ENCODE data around the gene NFAT5. TPM values are rescaled to one million over a fixed set of nuclear protein-coding genes. Genes with fewer than 3 reads are reported as not detected.

NFAT5 gene
- total and polyA plus RNA-seq, 4 donors = 5.2 to 111 (median 22.5) TPM

DNA sequence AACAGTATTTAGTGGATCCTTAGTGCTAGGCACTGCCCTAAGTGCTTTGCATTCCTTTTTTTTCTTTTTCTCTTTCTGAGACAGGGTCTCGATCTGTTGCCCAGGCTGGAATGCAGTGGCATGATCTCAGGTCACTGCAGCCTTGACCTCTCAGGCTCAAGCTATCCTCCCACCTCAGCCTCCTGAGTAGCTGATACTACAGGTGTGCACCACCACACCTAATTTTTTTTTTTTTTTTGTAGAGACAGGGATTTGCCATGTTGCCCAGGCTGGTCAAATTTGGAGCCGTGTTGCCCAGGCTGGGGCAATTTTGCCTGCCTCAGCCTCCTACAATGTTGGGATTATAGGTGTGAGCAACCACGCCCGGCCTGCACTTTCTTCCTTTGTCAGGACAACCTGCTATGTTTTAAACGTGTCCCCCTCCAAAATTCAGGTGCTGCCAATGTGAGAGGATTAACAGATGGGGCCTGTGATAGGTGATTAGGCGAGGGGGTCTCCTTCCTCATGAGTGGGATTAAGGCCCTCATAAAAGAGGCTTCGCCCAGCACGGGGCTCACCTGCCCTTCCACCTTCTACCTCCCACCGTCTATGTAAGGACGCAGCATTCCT, 155.2 kb downstream of the NFAT5 start:
- Histone ChIP-seq H3K4me1 (ENCODE audit: control insufficient read depth in 5 of 5, insufficient read depth in 5 of 5, low read length in 5 of 5) (peaks cover 0 to 5% (median 0%) of the 10 kb centered on the region in 5 donors), H3K36me3 (ENCODE audit: control insufficient read depth in 4 of 4, insufficient read depth in 4 of 4, low read length in 4 of 4) (peaks cover 0 to 13% (median 0%) of the 10 kb centered on the region in 4 donors), H3K9me3 (ENCODE audit: control insufficient read depth in 4 of 4, insufficient read depth in 3 of 4, low read length in 3 of 4) (no peaks in the 10 kb centered on the region), H3K27me3 (ENCODE audit: control insufficient read depth in 3 of 3, insufficient read depth in 3 of 3, low read length in 2 of 3) (no peaks in the 10 kb centered on the region), H3K9ac (ENCODE audit: insufficient read depth in 1 of 2, low read length in 2 of 2) (no peak overlapping the region), H3K4me3 (no peak overlapping the region), H3K27ac (ENCODE audit: low read depth in 1 of 2, low read length in 1 of 2) (no peak overlapping the region)
- 96 to 97% methylated on average over 10 of the region's 10 CpGs for WGBS, 2 donors
- DNase-seq (no peak), ATAC-seq (ENCODE audit: insufficient read depth, low FRiP score) (no peak)
- TF ChIP-seq CTCF (IDR thresholded peaks at IDR 0.05; ENCODE audit: control extremely low read depth, extremely low read depth) = no peak

DNA sequence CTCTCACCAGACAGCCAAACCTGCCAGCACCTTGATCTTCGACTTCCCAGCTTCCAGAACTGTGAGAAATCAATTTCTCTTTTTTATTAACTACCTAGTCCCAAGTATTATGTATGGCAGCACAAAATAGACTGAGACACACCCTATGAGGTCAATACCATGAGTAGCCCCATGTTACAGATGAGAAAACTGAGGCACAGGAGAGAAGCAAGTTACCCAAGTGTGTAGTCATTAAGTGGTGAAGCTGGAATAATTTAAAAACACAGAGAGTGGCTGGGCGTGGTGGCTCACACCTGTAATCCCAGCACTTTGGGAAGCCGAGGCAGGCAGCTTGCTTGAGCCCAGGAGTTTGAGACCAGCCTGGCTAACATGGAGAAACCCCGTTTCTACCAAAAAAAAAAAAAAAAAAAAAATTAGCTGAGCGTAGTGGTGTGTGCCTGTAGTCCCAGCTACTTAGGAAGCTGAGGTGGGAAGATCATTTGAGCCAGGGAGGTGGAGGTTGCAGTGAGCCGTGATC, 155.7 kb downstream of the NFAT5 start:
- TF ChIP-seq CTCF (IDR thresholded peaks at IDR 0.05; ENCODE audit: control extremely low read depth, extremely low read depth) = no peak
- DNase-seq (no peak), ATAC-seq (ENCODE audit: insufficient read depth, low FRiP score) (no peak)
- Histone ChIP-seq H3K27ac (ENCODE audit: low read depth in 1 of 2, low read length in 1 of 2) (no peak overlapping the region), H3K9me3 (ENCODE audit: control insufficient read depth in 4 of 4, insufficient read depth in 3 of 4, low read length in 3 of 4) (no peaks in the 10 kb centered on the region), H3K9ac (ENCODE audit: insufficient read depth in 1 of 2, low read length in 2 of 2) (no peak overlapping the region), H3K27me3 (ENCODE audit: control insufficient read depth in 3 of 3, insufficient read depth in 3 of 3, low read length in 2 of 3) (no peaks in the 10 kb centered on the region), H3K36me3 (ENCODE audit: control insufficient read depth in 4 of 4, insufficient read depth in 4 of 4, low read length in 4 of 4) (peaks cover 0 to 13% (median 0%) of the 10 kb centered on the region in 4 donors), H3K4me3 (no peak overlapping the region), H3K4me1 (ENCODE audit: control insufficient read depth in 5 of 5, insufficient read depth in 5 of 5, low read length in 5 of 5) (peaks cover 0 to 5% (median 0%) of the 10 kb centered on the region in 5 donors)
- 94 to 98% methylated on average over 6 of the region's 6 CpGs for WGBS, 2 donors

DNA sequence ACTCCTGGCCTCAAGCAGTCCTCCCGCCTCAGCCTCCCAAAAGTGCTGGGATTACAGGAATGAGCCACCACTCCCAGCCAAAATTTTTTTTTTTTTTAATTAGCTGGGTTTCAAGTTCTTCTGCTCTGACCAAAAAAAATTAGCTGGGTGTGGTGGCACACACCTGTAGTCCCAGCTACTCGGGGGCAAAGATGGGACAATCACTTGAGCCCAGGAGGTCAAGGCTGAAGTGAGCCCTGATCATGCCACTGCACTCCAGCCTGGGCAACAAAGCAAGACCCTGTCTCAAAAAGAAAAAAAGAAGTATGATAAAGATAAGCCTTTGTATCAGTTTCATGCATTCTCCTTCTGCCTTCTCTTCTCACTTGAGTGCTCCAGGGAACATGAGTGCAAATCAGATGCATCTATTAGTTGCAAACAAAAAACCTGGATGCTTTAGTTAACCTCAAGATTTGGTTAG, 158.7 kb downstream of the NFAT5 start:
- Histone ChIP-seq H3K9me3 (ENCODE audit: control insufficient read depth in 4 of 4, insufficient read depth in 3 of 4, low read length in 3 of 4) (no peaks in the 10 kb centered on the region), H3K4me3 (no peak overlapping the region), H3K4me1 (ENCODE audit: control insufficient read depth in 5 of 5, insufficient read depth in 5 of 5, low read length in 5 of 5) (peaks cover 0 to 6% (median 3%) of the 10 kb centered on the region in 5 donors), H3K36me3 (ENCODE audit: control insufficient read depth in 4 of 4, insufficient read depth in 4 of 4, low read length in 4 of 4) (no peaks in the 10 kb centered on the region), H3K9ac (ENCODE audit: insufficient read depth in 1 of 2, low read length in 2 of 2) (no peak overlapping the region), H3K27me3 (ENCODE audit: control insufficient read depth in 3 of 3, insufficient read depth in 3 of 3, low read length in 2 of 3) (no peaks in the 10 kb centered on the region), H3K27ac (ENCODE audit: low read depth in 1 of 2, low read length in 1 of 2) (no peak overlapping the region)
- DNase-seq (no peak), ATAC-seq (ENCODE audit: insufficient read depth, low FRiP score) (no peak)
- WGBS, 2 donors = 97% methylated on average over 2 of the region's 2 CpGs
- no peak for TF ChIP-seq CTCF (IDR thresholded peaks at IDR 0.05; ENCODE audit: control extremely low read depth, extremely low read depth)

Measured in lung (tissue), 12 donors.